GM13977 (cell line): ENCODE data around the gene BNC2.

Source experiments
- DNase-seq: peaks from one replicate; pipeline ENCODE4 v3.0.0; 2012; ENCODE audit warnings: low spot score
- in situ Hi-C: fragments of 300-500 bp; cut with MboI; formaldehyde crosslinking; loops from one replicate; pipeline ENCODE4 v1.12.0; 2022; ENCODE audit warnings: low sequenced_read_pairs, low pct_unique_long_range_greater_than_20kb, mixed read lengths, inconsistent platforms; ENCODE audit not compliant: unreplicated experiment
- TF ChIP-seq, protein P1 (sequence below): IDR thresholded peaks from 2 replicates; pipeline ENCODE4 v1.5.1; 2012; ENCODE audit warnings: mild to moderate bottlenecking, control low read depth; ENCODE audit not compliant: insufficient read depth; ENCODE audit errors: extremely low read depth, missing control alignments

Gene BNC2

GRCh38 chr9:16771356-16771755, 99.1 kb downstream of the BNC2 start:
- TF ChIP-seq, protein P1, sequence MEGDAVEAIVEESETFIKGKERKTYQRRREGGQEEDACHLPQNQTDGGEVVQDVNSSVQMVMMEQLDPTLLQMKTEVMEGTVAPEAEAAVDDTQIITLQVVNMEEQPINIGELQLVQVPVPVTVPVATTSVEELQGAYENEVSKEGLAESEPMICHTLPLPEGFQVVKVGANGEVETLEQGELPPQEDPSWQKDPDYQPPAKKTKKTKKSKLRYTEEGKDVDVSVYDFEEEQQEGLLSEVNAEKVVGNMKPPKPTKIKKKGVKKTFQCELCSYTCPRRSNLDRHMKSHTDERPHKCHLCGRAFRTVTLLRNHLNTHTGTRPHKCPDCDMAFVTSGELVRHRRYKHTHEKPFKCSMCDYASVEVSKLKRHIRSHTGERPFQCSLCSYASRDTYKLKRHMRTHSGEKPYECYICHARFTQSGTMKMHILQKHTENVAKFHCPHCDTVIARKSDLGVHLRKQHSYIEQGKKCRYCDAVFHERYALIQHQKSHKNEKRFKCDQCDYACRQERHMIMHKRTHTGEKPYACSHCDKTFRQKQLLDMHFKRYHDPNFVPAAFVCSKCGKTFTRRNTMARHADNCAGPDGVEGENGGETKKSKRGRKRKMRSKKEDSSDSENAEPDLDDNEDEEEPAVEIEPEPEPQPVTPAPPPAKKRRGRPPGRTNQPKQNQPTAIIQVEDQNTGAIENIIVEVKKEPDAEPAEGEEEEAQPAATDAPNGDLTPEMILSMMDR = no peak
- in situ Hi-C loops = no loop called here
- DNase-seq = no peak

GRCh38 chr9:16769291-16769690, 101.2 kb downstream of the BNC2 start:
- TF ChIP-seq, protein P1 = no peak
- in situ Hi-C loops = no loop called here
- no peak for DNase-seq

GRCh38 chr9:16768816-16769215, 101.7 kb downstream of the BNC2 start:
- DNase-seq = no peak
- TF ChIP-seq, protein P1 = no peak
- in situ Hi-C loops = no loop called here

DNA sequence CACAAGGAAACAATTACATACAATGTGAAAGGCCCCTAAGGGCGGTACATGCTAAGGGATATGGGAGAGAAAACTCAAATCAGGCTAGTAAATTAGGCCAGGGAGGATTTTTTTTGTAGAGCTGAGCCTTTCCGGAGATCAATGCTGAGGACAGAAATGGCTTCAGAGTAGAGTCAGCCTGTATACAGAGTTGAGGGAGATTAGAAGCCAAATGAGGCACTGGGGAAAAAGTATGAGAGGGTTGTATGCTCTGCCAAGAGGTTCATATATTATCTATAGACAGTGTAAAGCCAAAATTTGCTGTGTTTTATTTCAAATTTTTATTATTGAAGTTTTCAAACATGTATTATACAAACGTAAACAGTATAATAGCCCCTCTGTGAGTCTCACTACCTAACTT, 103.1 kb downstream of the BNC2 start:
- TF ChIP-seq, protein P1 = no peak
- in situ Hi-C loops = no loop called here
- DNase-seq = no peak

- TF ChIP-seq, protein P1 = no peak
- in situ Hi-C loops = no loop called here
- no peak for DNase-seq
These were observed 106.5 kb downstream of the BNC2 start for GRCh38 chr9:16763946-16764345.

- in situ Hi-C loops = no loop called here
- no peak for DNase-seq
- TF ChIP-seq, protein P1 = no peak
These were observed 114.9 kb downstream of the BNC2 start for GRCh38 chr9:16755467-16756160.
